Stimulated activated CD4-positive, alpha-beta T cell treated with anti-CD3 and anti-CD28 coated beads, Interleukin-1b, Interleukin-23, amount 100 ng/mL, for 48 hours (primary cell): ENCODE data around the gene MAP4K5.

Source experiments
- DNase-seq: peaks from one replicate; pipeline ENCODE4 v3.0.0-alpha.2; 2020

MAP4K5 gene

GRCh38 chr14:50475460-50475859 is 56.9 kb downstream of the MAP4K5 start:
- no peak for DNase-seq

GRCh38 chr14:50471838-50472465 is 60.4 kb downstream of the MAP4K5 start:
- no peak for DNase-seq

GRCh38 chr14:50469982-50470381 is 62.4 kb downstream of the MAP4K5 start:
- no peak for DNase-seq

- DNase-seq, result no peak
These were observed 70.3 kb downstream of the MAP4K5 start for GRCh38 chr14:50462111-50462510.

- DNase-seq, result no peak
These were observed 78.5 kb downstream of the MAP4K5 start for GRCh38 chr14:50453869-50454268.

GRCh38 chr14:50452979-50453705 is 79.2 kb downstream of the MAP4K5 start:
- DNase-seq, result no peak

- DNase-seq, result no peak
These were observed 80.1 kb downstream of the MAP4K5 start for GRCh38 chr14:50452296-50452695.

- DNase-seq, result no peak
These were observed 80.5 kb downstream of the MAP4K5 start for GRCh38 chr14:50451854-50452253.

GRCh38 chr14:50447461-50447860 is 84.9 kb downstream of the MAP4K5 start:
- no peak for DNase-seq

- DNase-seq, result no peak
These were observed 97.8 kb downstream of the MAP4K5 start for GRCh38 chr14:50434528-50434927.

- DNase-seq, result no peak
These were observed 100.2 kb downstream of the MAP4K5 start for GRCh38 chr14:50432131-50432530.

- no peak for DNase-seq
These were observed 106.6 kb downstream of the MAP4K5 start for GRCh38 chr14:50425816-50426215.

GRCh38 chr14:50425105-50425504 is 107.3 kb downstream of the MAP4K5 start:
- no peak for DNase-seq

GRCh38 chr14:50423529-50423928 is 108.8 kb downstream of the MAP4K5 start:
- no peak for DNase-seq

- DNase-seq, result no peak
These were observed 110.9 kb downstream of the MAP4K5 start for GRCh38 chr14:50421499-50421898.

GRCh38 chr14:50417853-50418252 is 114.5 kb downstream of the MAP4K5 start:
- no peak for DNase-seq

- no peak for DNase-seq
These were observed 121.4 kb downstream of the MAP4K5 start for GRCh38 chr14:50410921-50411320.

- no peak for DNase-seq
These were observed 122.3 kb downstream of the MAP4K5 start for GRCh38 chr14:50410071-50410470.

GRCh38 chr14:50407111-50407812 is 125.1 kb downstream of the MAP4K5 start:
- DNase-seq, result no peak

- DNase-seq, result no peak
These were observed 128.9 kb downstream of the MAP4K5 start for GRCh38 chr14:50403419-50403818.

GRCh38 chr14:50402965-50403364 is 129.4 kb downstream of the MAP4K5 start:
- no peak for DNase-seq

- no peak for DNase-seq
These were observed 131.9 kb downstream of the MAP4K5 start for GRCh38 chr14:50400461-50400860.

- no peak for DNase-seq
These were observed 132.9 kb downstream of the MAP4K5 start for GRCh38 chr14:50399251-50400032.
